Left lung (tissue), 10 donors: ENCODE results near the gene DMPK. TPM values are rescaled to one million over a fixed set of nuclear protein-coding genes. Genes with fewer than 3 reads are reported as not detected.

Experiments
- ATAC-seq: fragments of 200-7000 bp; cut with Tn5 transposase; one replicate; pipeline ENCODE4 v1.9.1; 2020; ENCODE audit warnings: moderate library complexity
- DNase-seq, 4 donors: peaks; one replicate each; pipeline ENCODE4 v3.0.0-alpha.2; 2013 to 2020
- H3K27ac ChIP-seq, 2 donors: fragments of 200-600 bp; sonication (generic) in 1 of 2; one replicate each; pipeline versions ENCODE4 v1.5.0 to v1.8.0; 2020 to 2021
- H3K27me3 ChIP-seq, 2 donors: fragments of 200-600 bp; sonication (generic) in 1 of 2; one replicate each; pipeline versions ENCODE4 v1.5.0 to v1.8.0; 2020 to 2021
- H3K36me3 ChIP-seq, 2 donors: fragments of 200-600 bp; sonication (generic) in 1 of 2; one replicate each; pipeline versions ENCODE4 v1.5.0 to v1.8.0; 2020 to 2021
- H3K4me1 ChIP-seq, 2 donors: fragments of 200-600 bp; one replicate each; pipeline ENCODE4 v1.8.0; 2021
- H3K4me3 ChIP-seq, 2 donors: fragments of 200-600 bp; sonication (generic) in 1 of 2; one replicate each; pipeline versions ENCODE4 v1.5.0 to v1.8.0; 2020 to 2021; ENCODE audit warnings: mild to moderate bottlenecking in 1 of 2
- H3K9me3 ChIP-seq, 2 donors: fragments of 200-600 bp; sonication (generic) in 1 of 2; one replicate each; pipeline versions ENCODE4 v1.5.0 to v1.8.0; 2020 to 2021
- intact Hi-C, 2 donors: fragments of 100-400 bp; cut with DNase I; formaldehyde crosslinking; loops; one replicate each; pipeline versions ENCODE4 v1.11.2 to v1.14.2; 2022
- polyA plus RNA-seq, 6 donors: library from polyadenylated mRNA; unstranded; fragments of 120-200 nt; gene quantifications; one replicate each; pipeline ENCODE4 v1.2.1, GENCODE V29; 2013; ENCODE audit not compliant: insufficient read length in 6 of 6
- total RNA-seq, 2 donors: library from RNA; stranded (reverse); fragmentation: NEBNext Ultra II Directional; extraction: Animal tissue kit (Norgen Biotek cat#: 25700); gene quantifications; one replicate each; pipeline ENCODE4 v1.2.1, GENCODE V29; 2021
- TF ChIP-seq, protein P1 (sequence below), 2 donors: fragments of 200-600 bp; sonication (generic) in 1 of 2; IDR thresholded peaks; one replicate each; pipeline versions ENCODE4 v1.5.0 to v1.8.0; 2021; ENCODE audit warnings: antibody characterized with exemption in 2 of 2
- donor health status: DM: no; HTN: yes; CAD: no.
- donor health status: DM: no; HTN: no; CAD: no.

The DMPK gene
- total and polyA plus RNA-seq, 8 donors = 44.6 to 81.7 (median 58.6) TPM

DNA sequence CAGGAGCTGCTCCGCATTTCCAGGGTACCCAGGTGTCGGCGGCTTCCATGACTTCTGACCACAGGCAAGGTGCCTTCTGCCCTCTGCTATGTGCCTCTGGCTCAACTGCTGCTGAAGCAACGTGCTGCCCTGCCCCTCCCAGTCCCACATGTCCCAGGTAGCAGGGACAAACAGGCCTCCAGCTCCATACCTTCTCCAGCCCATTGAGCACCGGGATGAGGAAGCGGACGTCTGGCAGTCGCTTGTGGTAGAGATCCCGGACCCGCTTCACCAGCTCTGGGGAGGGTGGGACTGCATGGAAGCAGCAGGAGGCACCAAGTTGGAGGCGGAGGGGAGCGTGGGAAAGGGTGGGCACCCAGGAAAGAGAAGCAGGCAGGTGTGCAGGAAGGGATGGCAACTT, 40.9 kb upstream of the DMPK start:
- DNase-seq (peak in 1 of 4 donors; percentile 46), ATAC-seq (no peak)
- TF ChIP-seq, protein P1, sequence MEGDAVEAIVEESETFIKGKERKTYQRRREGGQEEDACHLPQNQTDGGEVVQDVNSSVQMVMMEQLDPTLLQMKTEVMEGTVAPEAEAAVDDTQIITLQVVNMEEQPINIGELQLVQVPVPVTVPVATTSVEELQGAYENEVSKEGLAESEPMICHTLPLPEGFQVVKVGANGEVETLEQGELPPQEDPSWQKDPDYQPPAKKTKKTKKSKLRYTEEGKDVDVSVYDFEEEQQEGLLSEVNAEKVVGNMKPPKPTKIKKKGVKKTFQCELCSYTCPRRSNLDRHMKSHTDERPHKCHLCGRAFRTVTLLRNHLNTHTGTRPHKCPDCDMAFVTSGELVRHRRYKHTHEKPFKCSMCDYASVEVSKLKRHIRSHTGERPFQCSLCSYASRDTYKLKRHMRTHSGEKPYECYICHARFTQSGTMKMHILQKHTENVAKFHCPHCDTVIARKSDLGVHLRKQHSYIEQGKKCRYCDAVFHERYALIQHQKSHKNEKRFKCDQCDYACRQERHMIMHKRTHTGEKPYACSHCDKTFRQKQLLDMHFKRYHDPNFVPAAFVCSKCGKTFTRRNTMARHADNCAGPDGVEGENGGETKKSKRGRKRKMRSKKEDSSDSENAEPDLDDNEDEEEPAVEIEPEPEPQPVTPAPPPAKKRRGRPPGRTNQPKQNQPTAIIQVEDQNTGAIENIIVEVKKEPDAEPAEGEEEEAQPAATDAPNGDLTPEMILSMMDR (IDR thresholded peaks at IDR 0.05) = no peak
- H3K27ac ChIP-seq = no peak overlapping the region
- no peaks in the 10 kb centered on the region for H3K27me3 ChIP-seq
- no peak overlapping the region for H3K4me3 ChIP-seq
- H3K36me3 ChIP-seq = peaks cover 0 to 89% of the 10 kb centered on the region in 2 donors
- no peaks in the 10 kb centered on the region for H3K4me1 ChIP-seq
- no peaks in the 10 kb centered on the region for H3K9me3 ChIP-seq
- intact Hi-C loops = no loop called here

DNA sequence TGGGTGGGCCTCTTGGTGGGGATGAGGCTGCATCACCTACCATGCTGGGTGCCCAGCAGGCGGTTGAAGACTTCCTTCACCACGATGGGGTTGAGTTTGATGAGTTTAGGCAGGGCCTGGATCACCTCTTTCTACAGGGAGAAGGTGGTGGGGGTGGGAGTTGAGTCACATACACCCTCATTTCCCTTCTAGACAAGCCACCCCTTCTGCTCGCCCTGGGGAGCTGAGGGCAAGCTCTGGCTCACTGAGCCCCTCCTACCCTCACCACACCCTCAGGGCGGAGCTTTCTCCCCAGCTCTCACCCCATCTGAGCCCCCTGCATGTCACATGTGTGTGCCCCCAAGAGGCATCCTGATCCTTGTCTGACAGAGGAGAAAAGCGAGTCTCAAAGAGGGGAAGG, 40.4 kb upstream of the DMPK start:
- Histone ChIP-seq H3K4me1 (no peaks in the 10 kb centered on the region), H3K27me3 (no peaks in the 10 kb centered on the region), H3K36me3 (peaks cover 0 to 89% of the 10 kb centered on the region in 2 donors), H3K27ac (no peak overlapping the region), H3K9me3 (no peaks in the 10 kb centered on the region), H3K4me3 (no peak overlapping the region)
- DNase-seq = peak in 1 of 4 donors; percentile 22
- no peak for ATAC-seq
- TF ChIP-seq, protein P1 (IDR thresholded peaks at IDR 0.05) = no peak
- intact Hi-C loops = no loop called here

DNA sequence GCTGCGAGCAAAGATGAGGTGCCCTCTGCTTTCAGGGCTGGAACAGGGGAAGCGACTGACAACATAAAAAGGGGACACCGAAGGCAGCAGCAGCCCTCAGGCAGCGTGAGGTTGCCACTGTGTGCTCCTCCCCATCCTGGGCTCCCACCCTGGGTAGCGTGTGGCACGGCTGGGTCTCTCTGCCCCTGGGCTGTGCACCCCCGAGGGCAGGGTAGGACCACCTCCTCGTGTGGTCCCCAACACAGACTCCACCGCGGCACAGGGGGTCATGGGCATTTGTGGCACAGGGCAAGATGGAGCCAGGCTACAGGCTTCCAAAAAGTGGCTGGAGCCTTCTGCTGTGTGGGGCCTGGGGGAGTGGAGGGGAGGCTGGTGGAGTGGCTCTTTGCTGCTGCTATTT, 39.3 kb upstream of the DMPK start:
- DNase-seq (peak in 1 of 4 donors; percentile 65), ATAC-seq (no peak)
- H3K27ac ChIP-seq = no peak overlapping the region
- TF ChIP-seq, protein P1 (IDR thresholded peaks at IDR 0.05) = no peak
- H3K36me3 ChIP-seq = peaks cover 0 to 82% of the 10 kb centered on the region in 2 donors
- H3K4me1 ChIP-seq = no peaks in the 10 kb centered on the region
- intact Hi-C loops = no loop called here
- no peaks in the 10 kb centered on the region for H3K9me3 ChIP-seq
- peaks cover 0 to under 1% of the 10 kb centered on the region in 2 donors for H3K27me3 ChIP-seq
- H3K4me3 ChIP-seq = no peak overlapping the region

DNA sequence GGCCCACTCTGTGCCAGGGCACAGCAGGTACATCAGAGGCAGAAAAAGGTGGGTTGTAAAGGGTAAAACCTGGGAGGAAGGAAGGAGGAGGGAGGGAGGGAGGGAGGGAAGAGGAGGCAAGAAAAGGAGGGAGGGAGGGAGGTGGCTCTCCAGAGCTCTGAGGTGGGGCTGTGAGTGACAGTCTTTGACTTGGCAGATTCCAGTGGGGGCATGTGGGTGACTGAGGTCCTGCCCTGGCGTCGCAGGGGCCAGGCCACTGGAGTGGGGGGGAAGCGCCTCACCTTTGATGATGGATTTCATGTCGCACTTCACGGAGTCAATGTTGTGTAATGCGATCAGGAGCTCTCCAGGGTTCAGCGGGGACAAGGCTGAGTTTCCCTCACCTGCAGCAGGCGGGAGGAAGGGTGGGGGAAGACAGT, 38.8 kb upstream of the DMPK start:
- Histone ChIP-seq H3K4me1 (peaks cover 0 to 3% of the 10 kb centered on the region in 2 donors), H3K27ac (no peak overlapping the region), H3K36me3 (peaks cover 0 to 82% of the 10 kb centered on the region in 2 donors), H3K9me3 (no peaks in the 10 kb centered on the region), H3K4me3 (no peak overlapping the region), H3K27me3 (peaks cover 0 to 6% of the 10 kb centered on the region in 2 donors)
- intact Hi-C loops = no loop called here
- no peak for ATAC-seq
- no peak for DNase-seq
- TF ChIP-seq, protein P1 (IDR thresholded peaks at IDR 0.05) = no peak

DNA sequence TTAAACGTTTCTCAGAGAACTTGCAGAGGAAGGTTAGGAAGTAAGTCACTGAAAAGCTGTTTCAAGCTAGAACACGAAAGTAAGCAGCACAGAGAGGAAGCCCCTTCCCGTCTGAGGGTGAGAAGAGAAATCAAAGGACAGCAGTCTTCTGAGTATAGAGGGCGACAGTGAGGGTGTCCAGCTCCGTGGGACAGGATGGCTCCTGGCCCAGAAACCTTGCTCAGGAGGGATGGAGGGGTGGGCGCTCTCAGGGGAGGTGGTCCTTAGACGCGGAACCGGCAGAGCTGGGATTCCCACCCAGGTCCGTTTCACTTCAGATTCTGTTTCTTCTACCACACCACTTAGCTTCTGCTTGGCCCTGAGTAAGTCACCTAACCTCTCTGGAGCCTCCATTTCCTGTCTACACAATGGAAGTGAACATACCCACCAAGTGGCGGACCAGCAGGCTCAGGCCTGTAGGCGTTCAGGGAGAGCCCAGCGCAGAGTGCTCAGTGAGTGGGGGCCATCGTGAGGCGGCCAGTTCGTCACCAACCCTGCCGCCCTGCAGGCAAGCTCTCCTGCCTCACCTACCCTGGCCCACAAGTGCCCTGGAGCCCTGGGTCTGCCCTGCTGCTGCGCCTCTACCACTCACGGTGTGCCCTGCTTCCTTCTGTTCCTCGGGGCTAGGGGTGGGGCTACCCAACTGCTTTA, 38.3 kb upstream of the DMPK start:
- ATAC-seq = no peak
- intact Hi-C loops = no loop called here
- Histone ChIP-seq H3K9me3 (no peaks in the 10 kb centered on the region), H3K27ac (no peak overlapping the region), H3K4me3 (no peak overlapping the region), H3K36me3 (peaks cover 0 to 79% of the 10 kb centered on the region in 2 donors), H3K27me3 (peaks cover 0 to 11% of the 10 kb centered on the region in 2 donors), H3K4me1 (peaks cover 0 to 9% of the 10 kb centered on the region in 2 donors)
- no peak for DNase-seq
- TF ChIP-seq, protein P1 (IDR thresholded peaks at IDR 0.05) = no peak
